GF-D8 (cell line): ENCODE measurements around the gene APLF.
"Not testable (repeated sequence)": the region's sequence is repeated elsewhere in the genome, so short reads cannot be mapped to it uniquely, and the experiment has no call there.

Experiments used
- DNase-seq: peaks from one replicate; lab custom pipeline; 2025; lab: John Stamatoyannopoulos, UW

APLF gene

DNA sequence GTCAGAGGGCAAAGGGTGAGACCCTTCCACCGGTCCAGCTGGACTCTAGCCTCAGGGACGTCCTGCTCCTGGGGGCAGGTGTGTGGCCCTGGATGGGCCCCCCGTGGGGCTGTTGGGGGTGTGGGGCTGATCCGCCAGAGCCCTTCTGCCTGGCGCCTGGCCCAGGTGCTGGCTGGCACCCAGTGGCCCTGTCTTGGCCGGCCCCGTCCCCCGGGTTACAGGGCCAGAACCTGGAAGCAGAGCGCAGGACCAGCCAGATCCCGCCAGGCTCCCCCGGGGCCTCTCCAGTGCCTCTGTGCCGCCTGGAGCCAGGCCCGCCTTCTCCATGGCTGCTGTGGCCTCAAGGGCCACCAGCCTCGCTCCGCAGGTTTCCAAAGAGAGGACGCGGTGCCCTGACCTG, 62.3 kb downstream of the APLF start:
- not testable (repeated sequence) for DNase-seq

DNA sequence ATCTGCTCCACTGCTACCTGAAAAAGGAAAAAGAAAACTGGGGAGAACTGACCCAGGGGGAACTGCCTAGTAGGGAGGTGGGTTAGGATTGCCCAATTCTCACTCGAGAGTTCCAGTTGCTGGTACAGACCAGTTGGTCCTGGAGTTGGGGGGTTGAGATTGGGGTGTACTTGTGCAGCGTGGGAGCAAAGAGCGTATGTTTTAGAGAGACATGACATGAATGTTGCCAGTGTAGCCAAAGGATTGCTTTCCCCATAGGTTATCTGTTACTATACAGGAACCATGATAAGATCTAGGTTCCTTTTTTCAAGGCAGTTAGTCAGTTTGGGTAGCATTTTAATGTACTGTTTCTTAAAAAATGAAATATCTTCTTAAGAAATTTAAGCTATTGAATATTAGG, 68.6 kb downstream of the APLF start:
- DNase-seq: peak; percentile 57

DNA sequence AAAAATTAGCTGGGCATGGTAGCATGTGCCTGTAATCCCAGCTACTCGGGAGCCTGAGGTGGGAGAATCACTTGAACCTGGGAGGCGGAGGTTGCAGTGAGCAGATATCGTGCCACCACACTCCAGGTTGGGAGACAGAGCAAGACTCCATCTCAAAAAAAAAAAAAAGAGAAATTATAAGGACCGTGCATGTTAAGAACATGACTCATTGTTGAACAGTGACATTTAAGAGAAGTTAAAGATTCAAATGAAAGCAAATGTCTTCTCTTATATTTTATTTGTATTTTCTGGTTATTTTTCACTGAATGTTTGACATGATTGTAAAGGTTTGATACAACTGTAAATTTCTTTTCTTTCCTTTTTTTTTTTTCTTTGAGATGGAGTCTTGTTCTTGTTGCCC, 69.6 kb downstream of the APLF start:
- DNase-seq: no peak

DNA sequence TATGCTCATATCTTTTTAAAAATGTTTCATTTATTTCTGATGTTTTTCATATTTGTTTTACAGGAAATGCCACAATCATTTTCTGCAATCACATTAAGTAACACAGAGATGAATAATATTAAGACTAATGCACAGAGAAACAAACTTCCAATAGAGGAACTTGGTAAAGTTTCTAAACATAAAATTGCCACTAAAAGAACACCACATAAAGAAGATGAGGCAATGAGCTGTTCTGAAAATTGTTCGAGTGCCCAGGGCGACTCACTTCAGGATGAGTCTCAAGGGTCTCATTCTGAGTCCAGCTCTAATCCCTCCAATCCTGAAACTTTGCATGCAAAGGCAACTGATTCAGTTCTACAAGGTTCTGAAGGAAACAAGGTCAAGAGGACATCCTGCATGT, 70.4 kb downstream of the APLF start:
- no peak for DNase-seq

DNA sequence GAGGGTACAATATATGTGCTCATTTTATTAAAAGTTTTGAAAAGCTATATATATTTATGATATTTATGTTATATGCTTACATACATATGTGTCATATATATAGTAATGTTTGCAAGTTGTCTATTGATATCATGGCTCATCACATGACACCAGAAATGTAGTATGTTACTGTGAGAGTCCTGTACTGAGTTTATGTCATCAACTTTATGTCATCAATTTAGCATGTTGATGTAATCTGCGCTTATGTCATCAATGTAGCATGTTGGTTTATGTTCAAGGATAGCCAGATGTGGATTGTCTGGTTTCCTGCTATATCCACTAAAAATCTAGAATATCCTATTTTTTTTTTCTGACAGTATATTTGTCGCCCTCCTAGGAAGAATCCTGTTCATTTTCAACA, 77.4 kb downstream of the APLF start:
- DNase-seq: no peak

DNA sequence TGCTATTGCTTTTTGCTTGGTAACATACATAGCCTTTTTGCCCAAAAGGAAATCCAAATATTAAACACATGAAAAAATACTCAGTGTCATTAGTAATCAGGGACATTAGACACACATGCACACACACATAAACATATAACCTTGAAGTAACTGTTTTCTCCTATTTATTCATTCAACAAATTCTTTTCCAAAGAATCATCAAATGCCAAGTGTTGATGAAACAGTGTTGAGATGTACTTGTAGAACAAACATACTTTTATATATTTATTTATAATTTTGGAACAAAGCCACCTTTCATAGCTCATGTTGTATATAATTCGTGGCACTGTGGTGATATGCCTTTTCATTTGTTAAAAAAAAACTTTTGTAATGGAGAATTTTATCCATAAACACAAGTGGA, 81.0 kb downstream of the APLF start:
- no peak for DNase-seq

DNA sequence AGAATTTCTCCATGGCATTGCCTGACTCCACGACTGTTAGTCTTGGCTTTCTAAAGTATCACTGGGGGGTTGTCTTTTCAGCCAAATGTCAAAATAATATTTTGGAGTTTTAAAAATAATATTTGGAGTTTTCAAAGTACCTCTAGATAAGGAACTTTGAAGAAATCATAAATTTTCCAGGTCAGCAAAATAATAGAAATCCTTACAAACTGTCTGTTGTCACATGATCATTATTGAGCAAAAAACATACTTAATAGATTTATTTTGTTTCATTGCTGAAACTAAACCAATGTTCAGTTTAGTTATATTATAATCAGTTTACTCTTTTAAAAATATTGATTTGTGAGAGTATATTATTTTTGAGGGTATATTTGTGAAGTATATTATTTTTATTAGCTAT, 85.7 kb downstream of the APLF start:
- DNase-seq: no peak

DNA sequence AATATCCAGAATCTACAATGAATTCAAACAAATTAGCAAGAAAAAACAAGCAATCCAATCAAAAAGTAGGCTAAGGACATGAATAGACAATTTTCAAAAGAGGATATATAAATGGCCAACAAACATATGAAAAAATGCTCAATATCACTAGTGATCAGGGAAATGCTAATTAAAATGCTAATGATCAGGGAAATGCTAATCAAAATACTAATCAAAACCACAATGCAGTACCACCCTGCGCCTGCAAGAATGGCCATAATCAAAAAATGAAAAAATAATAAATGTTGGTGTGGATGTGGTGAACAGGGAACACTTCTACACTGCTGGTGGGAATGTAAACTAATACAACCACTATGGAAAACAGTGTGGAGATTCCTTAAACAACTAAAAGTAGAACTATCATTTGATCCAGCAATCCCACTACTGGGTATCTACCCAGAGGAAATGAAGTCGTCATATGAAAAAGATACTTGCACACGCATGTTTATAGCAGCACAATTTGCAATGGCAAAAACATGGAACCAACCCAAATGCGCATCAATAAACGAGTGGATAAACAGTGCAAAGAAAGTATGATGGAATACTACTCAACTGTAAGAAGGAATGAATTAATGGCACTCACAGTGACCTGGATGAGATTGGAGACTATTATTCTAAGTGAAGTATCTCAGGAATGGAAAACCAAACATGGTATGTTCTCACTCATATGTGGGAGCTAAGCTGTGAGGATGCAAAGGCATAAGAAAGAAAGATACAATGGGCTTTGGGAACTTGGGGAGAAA, 88.2 kb downstream of the APLF start:
- DNase-seq: not testable (repeated sequence)

DNA sequence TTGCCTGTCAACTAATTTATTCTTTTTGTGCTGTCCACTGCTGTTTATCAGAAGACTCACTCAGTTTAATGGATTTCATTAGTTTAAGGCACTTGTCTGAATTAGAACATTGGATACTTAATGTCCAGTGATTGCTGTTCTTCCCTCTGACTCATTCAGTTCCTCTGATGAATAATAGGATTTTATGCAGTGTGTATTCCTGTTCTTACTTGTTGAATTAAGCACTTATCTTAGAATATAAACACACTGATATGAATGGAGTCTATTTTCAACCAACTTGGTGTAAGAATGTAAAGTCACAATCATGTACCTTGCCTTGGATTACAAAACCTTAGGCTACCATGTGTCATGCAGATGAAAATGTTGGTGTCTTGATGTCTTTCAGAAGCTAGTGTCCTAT, 89.0 kb downstream of the APLF start:
- DNase-seq: no peak

DNA sequence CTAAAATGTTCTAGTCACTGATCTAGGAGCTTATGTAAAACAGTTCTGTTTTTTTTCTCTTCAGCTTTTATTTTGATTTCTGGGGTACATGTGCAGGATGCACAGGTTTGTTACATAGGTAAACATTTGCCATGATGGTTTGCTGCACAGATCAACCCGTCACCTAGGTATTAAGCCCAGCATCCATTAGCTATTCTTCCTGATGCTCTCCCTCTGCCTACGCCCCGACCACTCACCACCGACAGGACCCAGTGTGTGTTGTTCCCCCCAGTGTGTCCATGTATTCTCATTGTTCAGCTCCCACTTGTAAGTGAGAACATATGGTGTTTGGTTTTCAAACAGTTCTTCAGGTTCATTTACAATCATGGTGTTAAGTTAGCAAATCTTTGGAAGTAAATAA, 91.2 kb downstream of the APLF start:
- DNase-seq: no peak

DNA sequence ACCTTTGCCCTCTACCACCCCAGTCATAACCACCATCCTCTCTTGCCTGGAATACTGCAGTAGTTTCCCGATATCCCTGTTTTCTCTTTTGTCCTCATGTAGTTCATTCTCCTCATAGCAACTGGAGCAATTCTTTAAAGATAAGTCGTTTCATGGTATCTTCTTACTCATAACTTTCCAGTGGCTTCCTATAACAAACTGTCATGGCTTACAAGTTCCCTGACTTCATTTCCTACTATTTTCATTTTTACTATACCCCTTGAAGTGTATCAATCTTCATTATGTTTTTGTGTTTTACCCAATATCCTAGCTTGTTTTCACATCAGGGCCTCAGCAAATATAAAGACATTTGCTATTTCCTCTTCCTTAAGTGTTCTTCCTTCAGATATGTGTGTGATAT, 92.3 kb downstream of the APLF start:
- DNase-seq: no peak

DNA sequence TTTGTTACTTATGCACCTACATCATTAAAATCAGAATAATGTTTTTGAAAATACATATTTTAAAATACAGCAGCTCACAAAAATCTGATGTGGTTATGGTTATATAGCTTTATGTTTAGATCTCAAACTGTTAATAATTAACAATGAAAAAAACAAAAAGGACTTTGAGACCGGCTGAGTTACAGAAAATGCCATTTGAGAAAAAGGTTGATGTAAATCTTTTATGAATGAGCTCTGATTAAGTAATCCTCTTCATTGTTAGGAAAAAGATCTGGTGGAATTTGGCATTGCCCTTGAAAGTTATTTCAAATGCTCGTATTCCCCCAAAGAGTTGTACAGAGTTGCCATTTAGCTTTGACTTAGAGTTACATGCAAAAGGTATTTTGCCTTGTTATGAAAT, 93.2 kb downstream of the APLF start:
- DNase-seq: no peak

DNA sequence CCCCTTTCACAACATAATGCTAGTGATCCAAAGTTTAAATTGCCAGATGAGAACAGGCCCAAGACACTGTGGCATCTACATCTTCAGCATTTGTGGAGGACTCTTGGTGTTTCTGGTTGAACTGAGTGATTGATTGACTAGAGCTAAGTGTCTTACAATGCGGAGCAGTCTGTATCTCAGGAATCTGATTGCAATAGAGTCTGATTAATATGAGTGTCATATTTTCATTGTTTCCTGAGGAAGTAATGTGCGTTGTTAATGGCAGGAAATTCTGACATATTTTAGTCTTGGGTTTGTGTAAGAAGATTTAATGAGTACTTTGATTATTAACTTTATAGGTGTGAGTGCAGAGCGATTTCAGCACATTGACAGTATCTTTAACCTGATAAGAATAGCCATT, 94.0 kb downstream of the APLF start:
- DNase-seq: no peak

DNA sequence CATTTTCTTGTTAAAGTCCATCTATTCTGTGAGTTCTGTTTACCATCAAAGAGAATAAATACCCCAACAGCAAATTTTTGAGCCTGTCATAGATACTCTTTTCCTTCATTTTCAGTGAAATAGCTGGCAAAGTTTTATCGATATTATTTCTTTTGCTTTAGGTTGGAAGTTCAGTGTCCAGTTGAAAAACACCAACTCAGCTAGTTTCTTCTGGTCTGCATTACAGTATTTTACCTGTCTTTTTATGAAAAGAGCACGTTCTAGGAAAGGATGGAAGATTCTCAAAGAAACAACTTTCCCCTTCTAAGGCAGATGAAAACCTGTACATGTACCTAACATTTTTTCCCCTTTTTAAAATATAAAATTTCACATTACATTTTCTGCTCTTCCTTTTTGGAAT, 95.5 kb downstream of the APLF start:
- DNase-seq: no peak

DNA sequence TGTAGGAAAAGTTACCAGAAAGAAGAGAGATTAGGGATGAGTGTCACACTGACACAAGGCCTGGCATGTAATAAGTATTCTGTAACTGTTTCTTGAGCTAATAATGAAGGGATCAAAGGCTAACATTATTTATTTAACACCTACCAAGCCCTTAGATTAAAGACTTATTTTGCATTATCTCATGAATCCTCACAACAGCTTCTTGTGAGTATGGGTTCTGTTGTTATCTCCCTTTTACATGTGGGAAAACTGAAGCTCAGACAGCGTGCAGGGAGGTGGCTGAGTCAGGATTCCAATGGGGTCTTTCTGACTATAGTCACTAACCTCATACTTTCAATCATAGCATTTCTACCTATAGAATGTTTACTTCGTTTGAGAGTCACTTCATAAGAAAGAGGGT, 97.0 kb downstream of the APLF start:
- no peak for DNase-seq

DNA sequence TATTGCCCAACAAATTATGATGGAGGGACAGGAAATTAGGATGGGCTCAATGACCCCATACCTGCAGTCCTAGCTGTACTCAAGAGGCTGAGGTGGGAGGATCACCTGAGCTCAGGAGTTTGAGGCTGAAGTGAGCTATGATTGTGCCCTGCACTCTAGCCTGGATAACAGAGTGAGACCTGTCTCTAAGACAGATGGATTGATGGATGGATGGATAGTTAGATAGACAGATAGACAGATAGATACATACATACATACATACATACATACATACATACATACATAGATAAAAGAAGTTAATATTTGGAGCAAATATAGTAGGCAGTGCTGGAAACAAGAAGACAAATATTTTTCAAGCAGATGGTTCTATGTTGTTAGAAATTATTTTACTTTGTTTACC, 97.9 kb downstream of the APLF start:
- no peak for DNase-seq

DNA sequence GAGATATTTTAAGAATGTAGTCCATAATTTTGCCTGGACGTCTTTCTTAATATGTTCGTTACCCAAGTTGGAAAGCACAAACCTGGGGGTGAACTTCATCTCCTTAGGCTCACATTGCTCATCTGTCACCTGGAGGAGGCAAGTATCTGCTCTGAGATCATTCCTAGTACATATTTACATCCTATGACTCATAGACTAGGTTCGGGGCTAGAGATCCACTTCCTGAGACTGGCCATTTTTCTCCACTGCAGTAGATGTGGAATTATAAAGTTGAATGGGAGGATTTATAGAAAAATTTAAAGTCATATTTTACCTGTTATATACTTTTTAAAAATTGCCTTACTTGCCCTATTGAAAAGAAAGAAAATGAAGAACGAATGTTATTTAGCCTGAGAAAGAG, 98.5 kb downstream of the APLF start:
- DNase-seq: no peak

DNA sequence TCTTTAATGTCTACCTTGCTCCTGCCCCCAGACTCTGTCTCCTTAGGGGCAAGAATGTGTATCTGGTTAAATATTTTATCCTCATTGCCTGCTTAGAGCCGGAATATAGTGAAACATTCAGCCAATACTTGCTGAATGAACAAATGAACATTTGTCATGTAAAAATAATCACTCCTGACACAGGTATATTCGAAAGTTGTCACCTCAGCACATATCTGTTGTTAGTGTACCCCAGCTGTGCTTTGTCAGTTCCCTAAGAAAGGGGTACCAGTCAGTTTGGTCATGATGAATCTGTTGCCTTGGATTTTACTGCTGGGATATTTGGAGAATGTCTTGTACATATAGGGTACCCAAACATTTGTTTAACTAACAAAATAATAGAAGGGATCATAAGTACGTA, 99.0 kb downstream of the APLF start:
- DNase-seq: no peak

DNA sequence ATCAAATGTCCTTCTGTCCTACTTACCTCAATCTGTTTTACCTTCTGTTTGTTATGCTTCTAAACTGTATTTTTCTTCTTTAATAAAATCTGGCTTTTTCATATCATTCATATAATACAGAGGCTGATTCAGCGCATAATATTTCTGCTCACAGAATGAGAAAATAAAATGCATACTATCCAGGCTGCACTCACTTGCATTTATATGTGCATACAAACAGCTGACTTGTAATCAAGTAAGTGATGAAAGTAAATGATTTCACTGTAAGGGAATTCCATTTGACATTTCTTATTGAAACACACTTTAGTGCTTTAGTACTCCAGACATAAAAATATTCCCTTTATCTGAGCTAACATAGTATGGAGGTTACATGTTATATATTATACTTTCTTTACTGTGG, 100.7 kb downstream of the APLF start:
- no peak for DNase-seq

DNA sequence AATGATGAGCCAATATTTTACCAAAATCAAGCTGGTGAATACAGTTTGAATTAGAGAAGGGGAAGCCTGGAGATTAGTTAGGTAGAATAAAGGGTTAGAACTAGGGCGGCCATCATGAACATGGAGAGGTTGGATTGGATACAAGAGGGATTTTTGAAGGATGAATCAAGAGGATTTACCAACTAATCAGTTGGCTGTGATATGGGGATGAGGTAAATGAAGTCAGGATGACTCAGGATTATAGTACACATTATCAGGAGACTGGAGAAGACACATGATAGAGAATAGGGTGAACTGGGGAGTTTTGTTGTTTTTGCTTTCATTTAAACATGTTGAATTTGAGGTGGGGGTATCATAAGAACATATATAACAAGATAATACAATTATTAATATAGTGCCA, 102.2 kb downstream of the APLF start:
- DNase-seq: no peak

DNA sequence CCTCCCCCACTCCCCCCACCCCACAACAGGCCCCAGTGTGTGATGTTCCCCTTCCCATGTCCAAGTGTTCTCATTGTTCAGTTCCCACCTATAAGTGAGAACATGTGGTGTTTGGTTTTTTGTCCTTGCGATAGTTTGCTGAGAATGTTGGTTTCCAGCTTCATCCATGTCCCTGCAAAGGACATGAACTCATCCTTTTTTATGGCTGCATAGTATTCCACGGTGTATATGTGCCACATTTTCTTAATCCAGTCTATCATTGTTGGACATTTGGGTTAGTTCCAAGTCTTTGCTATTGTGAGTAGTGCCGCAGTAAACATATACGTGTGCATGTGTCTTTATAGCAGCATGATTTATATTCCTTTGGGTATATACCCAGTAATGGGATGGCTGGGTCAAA, 103.0 kb downstream of the APLF start:
- not testable (repeated sequence) for DNase-seq

DNA sequence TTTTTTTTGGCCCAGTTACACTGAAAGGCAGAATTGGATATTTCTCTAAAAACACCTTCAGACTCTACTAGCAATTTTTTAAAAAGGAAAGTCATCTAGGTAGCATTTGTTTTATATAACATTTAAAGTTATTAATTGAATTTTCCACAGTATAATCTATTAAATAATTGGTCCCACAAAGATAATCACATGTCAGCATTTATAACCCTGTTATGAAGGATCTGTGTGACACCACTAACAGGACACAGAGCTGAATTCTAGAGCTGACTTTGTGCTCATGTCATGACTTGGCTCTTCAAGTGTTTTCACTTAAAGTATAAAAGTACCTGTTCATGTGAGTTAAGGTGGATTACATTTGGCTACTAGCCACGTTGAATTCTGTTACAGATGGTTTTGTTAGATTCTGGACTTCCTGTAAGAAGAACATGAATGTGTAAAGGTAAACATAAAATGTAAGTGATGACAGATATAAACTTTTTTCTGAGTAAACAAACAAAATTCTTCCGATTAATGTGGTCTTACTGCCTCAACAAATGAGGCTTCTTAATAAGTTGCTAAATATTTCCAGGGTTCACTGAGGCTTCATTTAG, 106.9 kb downstream of the APLF start:
- DNase-seq: no peak

DNA sequence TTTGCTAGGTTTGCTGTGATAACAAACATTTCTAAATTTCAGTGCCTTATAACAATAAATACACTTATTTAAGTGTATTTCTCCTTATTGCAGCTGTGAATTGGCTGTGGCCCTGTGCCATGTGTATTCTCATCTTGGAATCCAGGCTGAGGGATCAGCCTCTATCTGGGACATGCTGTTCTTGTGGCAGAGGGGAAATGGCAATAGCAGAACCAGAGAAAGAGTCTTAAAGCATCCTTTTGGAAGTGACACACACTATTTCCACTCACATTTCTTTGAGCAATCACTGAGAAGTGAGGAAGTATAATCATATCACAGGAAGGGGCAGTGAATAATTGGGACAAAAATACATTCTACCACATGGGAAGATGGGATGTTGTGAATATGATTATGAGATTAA, 109.8 kb downstream of the APLF start:
- no peak for DNase-seq

DNA sequence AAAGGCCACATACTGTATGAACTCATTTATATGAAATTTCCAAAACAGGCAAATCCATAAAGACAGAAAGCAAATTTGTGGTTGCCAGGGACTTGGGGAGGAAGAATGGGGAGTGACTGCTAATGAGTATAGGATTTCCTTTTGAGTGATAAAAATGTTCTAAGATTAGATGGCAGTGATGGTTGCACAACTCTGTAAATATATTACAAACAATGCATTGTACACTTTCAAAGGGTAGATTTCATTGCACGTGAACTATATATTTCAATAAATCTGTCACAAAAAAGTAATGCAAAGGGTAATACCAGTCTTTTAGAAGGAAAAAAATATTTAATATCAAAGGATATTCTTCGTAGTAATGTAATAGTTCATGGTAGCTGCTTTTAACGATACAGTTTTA, 112.3 kb downstream of the APLF start:
- no peak for DNase-seq
